ENCODE results near the gene RXFP3. TPM values are rescaled to one million over a fixed set of nuclear protein-coding genes. Genes with fewer than 3 reads are reported as not detected.

Gene RXFP3
- total and polyA plus RNA-seq, 8 donors = 0.09 to 0.16 (median 0.09) TPM; not detected in 5

DNA sequence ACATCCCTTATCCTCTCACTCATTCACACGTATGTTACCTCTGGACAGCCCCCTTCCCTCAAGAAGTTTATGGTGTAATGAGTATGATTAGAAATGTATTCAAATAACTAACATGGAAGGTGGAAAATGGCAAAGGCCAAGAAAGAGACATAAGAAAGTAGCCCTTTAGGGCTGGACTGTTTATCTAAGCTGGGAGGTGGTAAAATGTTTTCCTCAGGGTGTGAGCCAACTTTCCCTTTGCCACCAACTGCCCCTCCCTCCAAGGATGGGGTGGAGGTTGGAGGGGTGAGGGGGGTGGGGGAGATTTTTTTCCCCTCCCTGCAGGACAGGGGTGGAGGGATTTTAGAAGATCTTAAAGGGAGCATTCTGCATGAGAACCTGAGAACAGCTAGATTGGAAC is 40.1 kb downstream of the RXFP3 start:
- Histone ChIP-seq H3K36me3 (no peaks in the 10 kb centered on the region), H3K27me3 (no peaks in the 10 kb centered on the region), H3K4me3 (no peak overlapping the region), H3K27ac (no peak overlapping the region), H3K4me1 (peaks cover 0 to 3% (median 0%) of the 10 kb centered on the region in 3 donors), H3K9me3 (no peaks in the 10 kb centered on the region)
- no peak for ATAC-seq
- TF ChIP-seq, protein P1, sequence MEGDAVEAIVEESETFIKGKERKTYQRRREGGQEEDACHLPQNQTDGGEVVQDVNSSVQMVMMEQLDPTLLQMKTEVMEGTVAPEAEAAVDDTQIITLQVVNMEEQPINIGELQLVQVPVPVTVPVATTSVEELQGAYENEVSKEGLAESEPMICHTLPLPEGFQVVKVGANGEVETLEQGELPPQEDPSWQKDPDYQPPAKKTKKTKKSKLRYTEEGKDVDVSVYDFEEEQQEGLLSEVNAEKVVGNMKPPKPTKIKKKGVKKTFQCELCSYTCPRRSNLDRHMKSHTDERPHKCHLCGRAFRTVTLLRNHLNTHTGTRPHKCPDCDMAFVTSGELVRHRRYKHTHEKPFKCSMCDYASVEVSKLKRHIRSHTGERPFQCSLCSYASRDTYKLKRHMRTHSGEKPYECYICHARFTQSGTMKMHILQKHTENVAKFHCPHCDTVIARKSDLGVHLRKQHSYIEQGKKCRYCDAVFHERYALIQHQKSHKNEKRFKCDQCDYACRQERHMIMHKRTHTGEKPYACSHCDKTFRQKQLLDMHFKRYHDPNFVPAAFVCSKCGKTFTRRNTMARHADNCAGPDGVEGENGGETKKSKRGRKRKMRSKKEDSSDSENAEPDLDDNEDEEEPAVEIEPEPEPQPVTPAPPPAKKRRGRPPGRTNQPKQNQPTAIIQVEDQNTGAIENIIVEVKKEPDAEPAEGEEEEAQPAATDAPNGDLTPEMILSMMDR (IDR thresholded peaks at IDR 0.05) = no peak
- WGBS, 2 donors = 84 to 86% methylated on average over 1 of the region's 1 CpG
- FAIRE-seq = no peak
- intact Hi-C loops (cut with DNase I) = no loop called here
- DNase-seq = no peak

DNA sequence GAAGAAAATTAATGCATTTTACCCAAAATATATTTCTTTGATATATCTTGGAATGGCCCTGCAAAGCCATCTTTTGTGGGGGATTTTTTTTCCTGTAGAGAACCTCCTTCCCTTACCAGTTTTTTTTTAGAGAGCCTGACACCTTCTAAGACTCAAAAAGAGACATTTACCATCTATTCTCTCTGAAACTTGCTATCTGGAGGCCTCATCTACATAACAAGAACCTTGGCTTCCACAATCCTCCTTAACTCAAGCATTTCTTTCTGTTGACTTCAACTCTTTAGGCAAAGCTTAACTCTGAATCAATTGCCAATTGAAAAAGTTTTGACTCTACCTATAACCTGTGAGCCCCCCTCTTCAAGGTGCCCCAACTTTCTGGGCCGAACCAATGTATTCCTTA is 42.1 kb downstream of the RXFP3 start:
- no peak for ATAC-seq
- FAIRE-seq = no peak
- no peak for DNase-seq
- TF ChIP-seq, protein P1 (IDR thresholded peaks at IDR 0.05) = no peak
- 76 to 77% methylated on average over 1 of the region's 1 CpG for WGBS, 2 donors
- Histone ChIP-seq H3K4me1 (peaks cover 0 to 6% (median 4%) of the 10 kb centered on the region in 3 donors), H3K27me3 (no peaks in the 10 kb centered on the region), H3K27ac (no peak overlapping the region), H3K4me3 (no peak overlapping the region), H3K36me3 (no peaks in the 10 kb centered on the region), H3K9me3 (no peaks in the 10 kb centered on the region)
- intact Hi-C loops (cut with DNase I) = no loop called here

DNA sequence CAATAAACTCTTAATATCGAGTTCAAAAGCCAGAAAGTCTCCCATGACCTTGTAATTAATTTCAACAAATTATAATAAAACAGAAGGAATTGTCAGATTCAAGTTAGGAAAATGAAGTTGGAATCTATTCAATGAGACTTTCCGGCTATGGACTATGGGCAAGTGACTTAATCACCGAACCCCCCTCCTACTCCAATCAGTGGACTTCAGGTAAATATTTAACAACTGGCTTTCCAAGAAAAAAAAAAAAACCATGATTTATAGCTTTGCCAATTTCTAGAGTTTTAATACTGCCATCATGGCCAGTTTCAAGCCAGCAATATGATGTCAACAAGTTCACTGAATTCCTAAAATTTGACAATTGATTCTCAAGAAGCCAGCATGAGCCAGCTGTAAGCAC is 43.8 kb downstream of the RXFP3 start:
- no peak overlapping the region for H3K4me3 ChIP-seq
- TF ChIP-seq, protein P1 (IDR thresholded peaks at IDR 0.05) = no peak
- DNase-seq (no peak), FAIRE-seq (no peak), ATAC-seq (peak in 2 of 4 donors; percentile 61 to 63)
- H3K4me1 ChIP-seq = peaks cover 0 to 14% (median 12%) of the 10 kb centered on the region in 3 donors
- 10 to 16% methylated on average over 3 of the region's 3 CpGs for WGBS, 2 donors
- H3K9me3 ChIP-seq = no peaks in the 10 kb centered on the region
- intact Hi-C loops (cut with DNase I) = no loop called here
- no peaks in the 10 kb centered on the region for H3K27me3 ChIP-seq
- no peak overlapping the region for H3K27ac ChIP-seq
- H3K36me3 ChIP-seq = no peaks in the 10 kb centered on the region

DNA sequence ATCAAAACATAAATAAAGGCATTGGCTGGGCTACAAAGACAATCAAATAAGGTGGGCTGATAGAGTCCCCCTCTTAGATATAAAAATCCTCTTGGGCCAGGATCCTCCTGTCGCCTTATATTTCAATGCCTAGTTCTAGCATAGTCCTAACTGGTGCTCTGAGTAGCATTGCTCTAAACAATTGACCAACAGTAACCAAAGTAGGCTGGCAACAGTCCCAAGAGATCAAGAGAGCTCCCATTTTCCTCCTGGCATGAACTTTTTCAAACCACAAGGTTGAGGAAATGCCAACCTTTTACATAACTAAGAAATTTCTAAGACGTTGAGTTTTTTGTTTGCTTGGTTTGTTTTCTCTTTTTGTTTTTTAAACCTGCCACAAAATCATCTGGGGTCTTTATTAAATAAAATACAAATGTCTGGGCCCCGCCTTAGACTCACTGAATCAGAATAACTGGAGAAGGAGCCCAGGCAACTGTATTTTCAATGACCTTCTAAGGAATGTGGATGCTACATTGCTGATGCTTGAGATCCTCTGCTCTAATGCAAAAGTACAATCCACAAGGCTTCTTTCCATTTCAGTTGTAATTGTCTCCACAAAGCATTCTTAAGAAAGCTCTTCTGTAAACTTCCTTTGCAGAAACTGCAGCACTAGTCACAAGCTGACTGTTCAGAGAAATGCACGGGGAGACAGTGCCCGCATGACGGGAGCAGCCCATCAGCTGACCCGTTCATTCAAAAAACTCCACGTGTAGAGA is 45.4 kb downstream of the RXFP3 start:
- FAIRE-seq (no peak), DNase-seq (no peak), ATAC-seq (no peak)
- Histone ChIP-seq H3K9me3 (no peaks in the 10 kb centered on the region), H3K27me3 (no peaks in the 10 kb centered on the region), H3K4me1 (peaks cover 0 to 14% (median 12%) of the 10 kb centered on the region in 3 donors), H3K36me3 (no peaks in the 10 kb centered on the region), H3K4me3 (no peak overlapping the region), H3K27ac (no peak overlapping the region)
- intact Hi-C loops (cut with DNase I) = no loop called here
- WGBS, 2 donors = 87% methylated on average over 8 of the region's 8 CpGs
- TF ChIP-seq, protein P1 (IDR thresholded peaks at IDR 0.05) = no peak

DNA sequence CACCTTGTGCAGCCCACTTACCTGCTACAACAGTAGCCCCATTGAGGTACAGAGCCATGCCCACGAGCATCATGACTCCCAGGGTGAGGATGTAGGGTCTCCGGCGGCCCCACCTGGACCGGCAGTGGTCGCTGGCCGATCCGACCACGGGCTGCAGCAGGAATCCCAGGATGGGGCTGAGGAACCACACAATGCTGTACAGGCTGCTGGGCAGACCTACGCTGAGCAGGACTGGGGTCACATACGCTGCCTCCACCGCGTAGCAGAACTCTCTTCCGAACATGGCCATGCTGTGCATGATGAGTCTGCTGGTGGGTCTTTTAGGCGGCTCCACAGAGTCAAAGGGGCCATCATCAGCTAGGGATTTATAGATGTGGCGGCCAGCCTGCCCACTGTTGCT is 48.0 kb downstream of the RXFP3 start:
- H3K36me3 ChIP-seq = peaks cover 0 to 22% (median 5%) of the 10 kb centered on the region in 3 donors
- no peaks in the 10 kb centered on the region for H3K9me3 ChIP-seq
- intact Hi-C loops (cut with DNase I) = no loop called here
- no peak overlapping the region for H3K27ac ChIP-seq
- FAIRE-seq (no peak), ATAC-seq (peak in 2 of 4 donors; percentile 7 to 13), DNase-seq (peak in 2 of 6 donors; percentile 37 to 49)
- TF ChIP-seq, protein P1 (IDR thresholded peaks at IDR 0.05) = no peak
- H3K27me3 ChIP-seq = no peaks in the 10 kb centered on the region
- H3K4me3 ChIP-seq = no peak overlapping the region
- 97 to 99% methylated on average over 15 of the region's 15 CpGs for WGBS, 2 donors
- H3K4me1 ChIP-seq = peaks cover 0 to 14% (median 12%) of the 10 kb centered on the region in 3 donors

All from pancreas (tissue), 10 donors.